Right lobe of liver (tissue), 4 donors: ENCODE results near the gene PCDH12.

Experiments
- POLR2A ChIP-seq: fragments of 450-650 bp; IDR thresholded peaks from one replicate; pipeline ENCODE4 v1.6.1; 2017; ENCODE audit warnings: antibody characterized with exemption, mild to moderate bottlenecking
- TF ChIP-seq, protein P1 (sequence below), 4 donors: fragments of 200-600 bp in 3 of 4; fragments of 450-650 bp in 1 of 4; IDR thresholded peaks; one replicate each; pipeline versions ENCODE4 v1.5.1 to v1.8.0; 2016 to 2022; ENCODE audit warnings: antibody characterized with exemption in 4 of 4, mild to moderate bottlenecking in 2 of 4
- donor health status: DM: no; HTN: no; CAD: no.
- donor health status: DM: no; HTN: no; CAD: no.
- donor health status: DM: no; HTN: yes; CAD: no.

DNA sequence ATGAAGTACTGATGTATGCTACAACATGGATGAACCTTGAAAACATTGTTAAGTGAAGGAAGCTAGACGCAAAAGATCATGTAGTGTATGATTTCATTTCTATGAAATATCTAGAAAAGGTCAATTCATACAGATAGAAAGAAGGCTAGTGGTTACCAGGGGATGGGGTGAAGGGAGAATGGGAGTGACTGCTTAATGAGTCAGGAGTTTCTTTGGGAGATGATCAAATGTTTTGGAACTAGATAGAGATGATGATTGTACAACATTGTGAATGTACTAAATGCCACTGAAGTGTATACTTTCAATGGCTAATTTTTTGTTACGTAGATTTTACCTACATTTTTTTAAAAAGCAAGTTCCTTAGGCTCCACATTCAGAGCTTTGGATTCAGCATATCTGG lies 49.2 kb downstream of the PCDH12 start:
- TF ChIP-seq, protein P1, sequence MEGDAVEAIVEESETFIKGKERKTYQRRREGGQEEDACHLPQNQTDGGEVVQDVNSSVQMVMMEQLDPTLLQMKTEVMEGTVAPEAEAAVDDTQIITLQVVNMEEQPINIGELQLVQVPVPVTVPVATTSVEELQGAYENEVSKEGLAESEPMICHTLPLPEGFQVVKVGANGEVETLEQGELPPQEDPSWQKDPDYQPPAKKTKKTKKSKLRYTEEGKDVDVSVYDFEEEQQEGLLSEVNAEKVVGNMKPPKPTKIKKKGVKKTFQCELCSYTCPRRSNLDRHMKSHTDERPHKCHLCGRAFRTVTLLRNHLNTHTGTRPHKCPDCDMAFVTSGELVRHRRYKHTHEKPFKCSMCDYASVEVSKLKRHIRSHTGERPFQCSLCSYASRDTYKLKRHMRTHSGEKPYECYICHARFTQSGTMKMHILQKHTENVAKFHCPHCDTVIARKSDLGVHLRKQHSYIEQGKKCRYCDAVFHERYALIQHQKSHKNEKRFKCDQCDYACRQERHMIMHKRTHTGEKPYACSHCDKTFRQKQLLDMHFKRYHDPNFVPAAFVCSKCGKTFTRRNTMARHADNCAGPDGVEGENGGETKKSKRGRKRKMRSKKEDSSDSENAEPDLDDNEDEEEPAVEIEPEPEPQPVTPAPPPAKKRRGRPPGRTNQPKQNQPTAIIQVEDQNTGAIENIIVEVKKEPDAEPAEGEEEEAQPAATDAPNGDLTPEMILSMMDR (IDR thresholded peaks at IDR 0.05), result no peak
- no peak for TF ChIP-seq POLR2A
